Large intestine (tissue), 3 donors: ENCODE measurements around the gene ZAP70. TPM values are rescaled to one million over a fixed set of nuclear protein-coding genes. Genes with fewer than 3 reads are reported as not detected.

Source experiments
- DNase-seq, 2 donors: peaks; one replicate each; pipeline versions ENCODE4 v3.0.0 to v3.0.0-alpha.2; 2013
- H3K27ac ChIP-seq: one replicate; pipeline ENCODE4 v1.5.1; 2013; ENCODE audit warnings: low read length
- H3K27me3 ChIP-seq: 2 replicates; pipeline ENCODE4 v1.6.1; 2013; ENCODE audit warnings: low read length; ENCODE audit not compliant: control insufficient read depth, insufficient read depth
- H3K36me3 ChIP-seq: 2 replicates; pipeline ENCODE4 v1.6.1; 2013; ENCODE audit warnings: low read length; ENCODE audit not compliant: control insufficient read depth, insufficient read depth
- H3K4me1 ChIP-seq: one replicate; pipeline ENCODE4 v1.6.1; 2013; ENCODE audit warnings: low read length; ENCODE audit not compliant: control insufficient read depth, insufficient read depth
- H3K4me3 ChIP-seq: one replicate; pipeline ENCODE4 v1.5.1; 2013; ENCODE audit warnings: low read length
- H3K9me3 ChIP-seq: one replicate; pipeline ENCODE4 v1.6.1; 2013; ENCODE audit warnings: mild to moderate bottlenecking, low read depth, low read length, moderate library complexity; ENCODE audit not compliant: control insufficient read depth
- WGBS: methylation state at CpG from one replicate; pipeline ENCODE4 v1.1.5; 2013; ENCODE audit warnings: low lambda C conversion rate; ENCODE audit not compliant: insufficient coverage; 5-methylcytosine and 5-hydroxymethylcytosine counted together
- polyA plus RNA-seq: library from polyadenylated mRNA; unstranded; fragments of 120-200 nt; gene quantifications from one replicate; pipeline ENCODE4 v1.2.1, GENCODE V29; 2013

The ZAP70 gene
- polyA plus RNA-seq, 1 donor, result 5.1 TPM

DNA sequence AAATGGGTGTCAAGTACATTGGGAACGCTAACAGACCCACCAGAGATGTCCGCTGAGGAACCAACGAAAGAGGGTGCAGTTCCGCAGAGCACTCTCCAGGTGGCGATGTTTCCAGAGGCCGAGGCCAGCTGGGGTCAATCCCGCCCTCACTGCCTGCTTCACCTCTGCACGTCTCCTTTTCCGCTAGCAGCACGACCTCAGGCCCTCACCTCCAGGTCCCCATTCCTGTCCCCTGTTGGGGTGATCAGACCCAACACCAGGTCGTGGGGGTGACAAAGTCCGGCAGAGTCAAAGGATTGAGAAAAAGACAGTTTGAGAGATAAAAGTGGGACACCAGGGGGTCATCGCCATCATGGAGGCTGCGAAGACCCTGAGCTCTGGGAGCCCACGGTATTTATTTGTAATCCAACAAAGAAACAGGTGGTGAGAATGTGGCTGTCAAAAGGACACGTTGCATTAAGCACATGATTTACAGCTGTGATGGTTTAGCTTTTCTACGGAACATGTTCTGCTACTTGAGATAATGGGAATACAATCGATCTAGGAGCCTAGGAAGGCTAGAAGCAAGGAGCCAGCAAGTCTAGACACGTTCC is 27.3 kb downstream of the ZAP70 start:
- Histone ChIP-seq H3K9me3 (no peaks in the 10 kb centered on the region), H3K4me3 (no peak overlapping the region), H3K4me1 (no peaks in the 10 kb centered on the region), H3K27ac (no peak overlapping the region), H3K27me3 (no peaks in the 10 kb centered on the region), H3K36me3 (peaks cover 8% of the 10 kb centered on the region)
- DNase-seq, result peak in 1 of 2 donors; percentile 20
- WGBS, result 40% methylated on average over 2 of the region's 19 CpGs

DNA sequence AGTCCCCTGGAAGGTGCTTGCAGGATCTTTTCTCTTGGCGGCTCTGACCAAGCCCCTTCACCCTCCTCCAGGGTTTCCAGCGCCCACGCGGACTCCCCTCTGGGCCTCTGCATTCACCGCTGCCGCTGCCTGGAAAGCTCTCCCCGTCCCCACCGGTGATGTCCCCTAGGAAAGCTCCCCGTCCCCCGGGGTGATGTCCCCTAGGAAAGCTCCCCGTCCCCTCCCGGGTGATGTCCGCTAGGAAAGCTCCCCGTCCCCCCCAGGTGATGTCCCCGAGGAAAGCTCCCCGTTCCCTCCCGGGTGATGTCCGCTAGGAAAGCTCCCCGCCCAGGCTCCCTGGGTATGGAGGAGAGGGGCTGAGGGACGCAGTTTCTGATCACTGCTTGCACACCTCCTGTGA is 27.9 kb downstream of the ZAP70 start:
- no peak for DNase-seq
- no peaks in the 10 kb centered on the region for H3K4me1 ChIP-seq
- peaks cover 8% of the 10 kb centered on the region for H3K36me3 ChIP-seq
- H3K9me3 ChIP-seq, result no peaks in the 10 kb centered on the region
- H3K27ac ChIP-seq, result no peak overlapping the region
- H3K27me3 ChIP-seq, result no peaks in the 10 kb centered on the region
- H3K4me3 ChIP-seq, result no peak overlapping the region
- no CpG with 5 or more reads among the region's 20 CpGs for WGBS

- no peak overlapping the region for H3K4me3 ChIP-seq
- H3K4me1 ChIP-seq, result no peaks in the 10 kb centered on the region
- DNase-seq, result no peak
- no peaks in the 10 kb centered on the region for H3K27me3 ChIP-seq
- peaks cover 8% of the 10 kb centered on the region for H3K36me3 ChIP-seq
- H3K27ac ChIP-seq, result no peak overlapping the region
- no peaks in the 10 kb centered on the region for H3K9me3 ChIP-seq
- no CpG with 5 or more reads among the region's 4 CpGs for WGBS
Observed at GRCh38 chr2:97741686-97742085, 28.3 kb downstream of the ZAP70 start.

GRCh38 chr2:97742381-97742847 is 29.0 kb downstream of the ZAP70 start:
- no CpG with 5 or more reads among the region's 4 CpGs for WGBS
- Histone ChIP-seq H3K9me3 (no peaks in the 10 kb centered on the region), H3K4me3 (no peak overlapping the region), H3K36me3 (peaks cover 8% of the 10 kb centered on the region), H3K4me1 (no peaks in the 10 kb centered on the region), H3K27me3 (no peaks in the 10 kb centered on the region), H3K27ac (no peak overlapping the region)
- no peak for DNase-seq

GRCh38 chr2:97743913-97744312 is 30.5 kb downstream of the ZAP70 start:
- H3K36me3 ChIP-seq, result peaks cover 8% of the 10 kb centered on the region
- H3K4me1 ChIP-seq, result no peaks in the 10 kb centered on the region
- H3K27me3 ChIP-seq, result no peaks in the 10 kb centered on the region
- no peak overlapping the region for H3K4me3 ChIP-seq
- H3K9me3 ChIP-seq, result no peaks in the 10 kb centered on the region
- WGBS, result no CpG with 5 or more reads among the region's 6 CpGs
- DNase-seq, result no peak
- H3K27ac ChIP-seq, result no peak overlapping the region

- Histone ChIP-seq H3K27me3 (no peaks in the 10 kb centered on the region), H3K36me3 (peaks cover 14% of the 10 kb centered on the region), H3K4me1 (no peaks in the 10 kb centered on the region), H3K4me3 (no peak overlapping the region), H3K27ac (no peak overlapping the region), H3K9me3 (no peaks in the 10 kb centered on the region)
- WGBS, result no CpG with 5 or more reads among the region's 10 CpGs
- DNase-seq, result peak; percentile 16 to 17
Observed at GRCh38 chr2:97745474-97746174, 32.2 kb downstream of the ZAP70 start.

DNA sequence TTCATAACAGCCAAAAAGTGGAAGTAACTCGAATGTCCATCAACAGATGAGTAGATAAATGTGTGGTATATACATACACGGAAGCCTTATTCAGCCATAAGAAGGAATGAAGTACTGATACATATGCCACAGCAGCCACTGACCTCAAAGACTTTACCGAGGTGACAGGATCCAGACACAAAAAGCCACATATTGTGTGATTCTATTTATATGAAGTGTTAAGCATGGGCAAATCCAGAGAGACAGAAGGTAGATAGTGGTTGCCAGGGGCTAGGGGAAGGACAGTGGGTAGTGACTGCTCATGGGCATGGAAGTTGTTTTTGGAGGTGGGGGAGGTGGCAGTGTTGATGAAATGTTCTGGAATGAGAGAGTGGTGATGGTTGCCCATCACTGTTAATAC is 33.9 kb downstream of the ZAP70 start:
- Histone ChIP-seq H3K27ac (no peak overlapping the region), H3K36me3 (peaks cover 18% of the 10 kb centered on the region), H3K27me3 (no peaks in the 10 kb centered on the region), H3K9me3 (no peaks in the 10 kb centered on the region), H3K4me1 (no peaks in the 10 kb centered on the region), H3K4me3 (no peak overlapping the region)
- DNase-seq, result no peak
- no CpG with 5 or more reads among the region's 3 CpGs for WGBS

- no peaks in the 10 kb centered on the region for H3K27me3 ChIP-seq
- no peak overlapping the region for H3K4me3 ChIP-seq
- no peaks in the 10 kb centered on the region for H3K4me1 ChIP-seq
- H3K36me3 ChIP-seq, result peaks cover 18% of the 10 kb centered on the region
- no peak overlapping the region for H3K27ac ChIP-seq
- WGBS, result no CpG with 5 or more reads among the region's 4 CpGs
- H3K9me3 ChIP-seq, result no peaks in the 10 kb centered on the region
- no peak for DNase-seq
Observed at GRCh38 chr2:97747716-97748115, 34.3 kb downstream of the ZAP70 start.

GRCh38 chr2:97749581-97749980 is 36.2 kb downstream of the ZAP70 start:
- Histone ChIP-seq H3K36me3 (peaks cover 16% of the 10 kb centered on the region), H3K9me3 (no peaks in the 10 kb centered on the region), H3K27ac (no peak overlapping the region), H3K4me1 (no peaks in the 10 kb centered on the region), H3K4me3 (no peak overlapping the region), H3K27me3 (no peaks in the 10 kb centered on the region)
- no CpG with 5 or more reads among the region's 5 CpGs for WGBS
- DNase-seq, result no peak

- WGBS, result no CpG with 5 or more reads among the region's 4 CpGs
Observed at GRCh38 chr2:97750017-97750416, 36.6 kb downstream of the ZAP70 start.

GRCh38 chr2:97751752-97752151 is 38.4 kb downstream of the ZAP70 start:
- H3K27me3 ChIP-seq, result no peaks in the 10 kb centered on the region
- no peaks in the 10 kb centered on the region for H3K4me1 ChIP-seq
- no peak for DNase-seq
- no CpG with 5 or more reads among the region's 3 CpGs for WGBS
- H3K4me3 ChIP-seq, result no peak overlapping the region
- no peak overlapping the region for H3K27ac ChIP-seq
- peaks cover 33% of the 10 kb centered on the region for H3K36me3 ChIP-seq
- H3K9me3 ChIP-seq, result no peaks in the 10 kb centered on the region

More at GRCh38 chr2:97750017-97750416, 36.6 kb downstream of the ZAP70 start:
- no peak for DNase-seq
- H3K4me3 ChIP-seq, result no peak overlapping the region
- no peaks in the 10 kb centered on the region for H3K9me3 ChIP-seq
- H3K27ac ChIP-seq, result no peak overlapping the region
- no peaks in the 10 kb centered on the region for H3K27me3 ChIP-seq
- peaks cover 20% of the 10 kb centered on the region for H3K36me3 ChIP-seq
- no peaks in the 10 kb centered on the region for H3K4me1 ChIP-seq
